Stimulated activated CD4-positive, alpha-beta T cell treated with anti-CD3 and anti-CD28 coated beads, Interleukin-12 subunit alpha, Interleukin-12 subunit beta, amount 100 ng/mL, for 48 hours (primary cell): ENCODE measurements around the gene PALLD.

Source experiments
- DNase-seq, 3 donors: peaks; one replicate each; pipeline ENCODE4 v3.0.0-alpha.2; 2020; ENCODE audit warnings: low read depth in 2 of 3, low spot score in 1 of 3

PALLD gene

DNA sequence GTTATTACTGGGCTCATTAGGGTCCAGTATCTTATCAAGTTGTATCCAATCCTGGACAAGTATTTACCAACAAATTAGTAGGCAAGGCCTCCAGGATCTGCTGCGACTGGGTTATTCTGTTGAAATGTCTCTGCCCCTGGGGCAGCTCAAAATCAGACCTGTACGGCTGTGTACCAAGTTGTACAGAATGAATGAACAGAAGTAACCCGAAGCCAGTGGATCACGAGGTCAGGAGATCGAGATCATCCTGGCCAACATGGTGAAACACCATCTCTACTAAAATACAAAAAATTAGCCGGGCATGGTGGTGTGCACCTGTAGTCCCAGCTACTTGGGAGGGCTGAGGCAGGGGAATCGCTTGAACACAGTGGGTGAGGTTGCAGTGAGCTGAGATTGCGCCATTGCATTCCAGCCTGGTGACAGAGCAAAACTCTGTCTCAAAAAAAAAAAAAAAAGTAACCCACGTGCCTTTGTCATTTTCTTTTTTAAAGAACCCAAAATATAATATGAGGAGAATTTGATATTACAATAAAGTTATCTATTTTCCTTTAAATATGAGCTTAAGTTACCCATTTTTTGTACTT, 385.9 kb downstream of the PALLD start:
- no peak for DNase-seq

GRCh38 chr4:168883513-168883912, 386.7 kb downstream of the PALLD start:
- no peak for DNase-seq

- DNase-seq = no peak
These were observed 387.6 kb downstream of the PALLD start for GRCh38 chr4:168884251-168885124.

- no peak for DNase-seq
These were observed 388.5 kb downstream of the PALLD start for GRCh38 chr4:168885400-168885799.

DNA sequence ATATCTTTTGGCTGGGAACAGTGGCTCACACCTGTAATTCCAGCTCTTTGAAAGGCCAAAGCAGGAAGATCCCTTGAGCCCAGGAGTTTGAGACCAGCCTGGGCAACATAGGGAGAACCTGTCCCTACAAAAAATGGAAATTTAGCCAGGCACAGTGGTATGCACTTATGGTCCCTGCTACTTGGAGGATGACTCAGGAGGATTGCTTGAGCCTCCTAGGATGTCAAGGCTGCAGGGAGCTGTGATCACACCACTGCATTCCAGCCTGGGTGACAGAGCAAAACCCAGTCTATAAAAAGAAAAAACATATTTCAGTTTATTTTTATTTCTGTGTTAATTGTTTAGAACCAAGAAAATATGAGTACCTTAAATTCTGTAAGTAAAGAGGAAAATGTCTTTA, 389.5 kb downstream of the PALLD start:
- no peak for DNase-seq

DNA sequence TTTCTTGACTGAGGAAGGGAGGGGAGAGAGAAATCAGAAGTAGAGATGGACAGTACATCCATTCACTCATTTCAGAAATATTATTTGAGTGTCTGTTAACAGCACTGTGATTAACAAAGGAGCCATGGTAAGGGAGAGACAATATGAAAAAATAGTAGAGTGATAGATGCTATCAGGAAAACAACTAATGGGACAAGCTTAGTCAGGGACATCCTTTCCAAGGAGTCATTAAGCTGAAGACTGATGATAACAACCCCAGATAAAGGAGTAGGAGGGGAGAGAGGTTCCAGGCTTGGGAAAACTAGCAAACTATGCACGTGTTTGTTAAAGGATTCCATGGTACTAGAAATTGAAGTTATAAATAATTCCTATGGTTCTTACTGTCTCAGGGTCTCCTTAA, 391.0 kb downstream of the PALLD start:
- DNase-seq = no peak

DNA sequence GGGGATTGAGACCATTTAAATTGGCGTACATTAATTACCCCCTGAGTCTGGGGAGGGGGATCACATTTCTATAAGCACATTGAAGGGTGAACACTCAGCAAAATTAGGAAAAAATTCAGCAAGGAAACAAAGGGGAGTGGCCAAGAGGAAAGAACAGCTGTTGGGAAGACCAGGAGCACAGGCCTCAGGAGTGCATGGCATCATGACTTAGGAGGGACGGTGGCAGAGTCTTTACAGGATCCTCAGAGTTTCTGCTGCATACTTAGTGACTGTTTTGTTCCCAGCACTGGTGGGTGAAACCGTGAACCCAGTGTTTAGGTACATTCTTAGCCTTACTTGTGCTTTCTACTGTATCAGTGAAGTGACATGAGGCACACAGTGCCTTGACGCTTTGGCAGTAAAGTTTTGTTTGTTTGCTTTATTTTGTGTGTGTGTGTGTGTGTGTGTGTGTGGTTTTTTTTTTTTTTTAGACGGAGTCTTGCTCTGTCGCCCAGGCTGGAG, 391.9 kb downstream of the PALLD start:
- DNase-seq = no peak

- no peak for DNase-seq
These were observed 394.2 kb downstream of the PALLD start for GRCh38 chr4:168891086-168891485.

DNA sequence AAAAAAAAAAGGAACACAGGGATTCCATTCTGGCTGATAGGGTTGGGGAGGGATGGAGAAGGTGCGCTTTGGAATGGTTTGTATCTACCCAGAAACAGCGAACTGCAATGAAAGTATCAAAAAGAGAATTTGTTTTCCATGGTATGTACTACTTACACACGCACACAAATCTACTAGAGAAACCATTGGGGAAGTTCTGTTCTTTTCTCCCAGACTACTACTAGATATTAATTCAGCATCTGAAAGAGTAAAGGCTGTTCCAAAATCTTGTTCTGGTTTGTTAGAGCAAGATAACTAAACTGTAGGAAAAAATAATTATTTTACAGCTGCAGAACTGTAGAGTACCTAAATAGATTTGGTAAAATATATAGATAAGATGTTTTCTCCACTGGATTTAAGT, 394.8 kb downstream of the PALLD start:
- DNase-seq = no peak

DNA sequence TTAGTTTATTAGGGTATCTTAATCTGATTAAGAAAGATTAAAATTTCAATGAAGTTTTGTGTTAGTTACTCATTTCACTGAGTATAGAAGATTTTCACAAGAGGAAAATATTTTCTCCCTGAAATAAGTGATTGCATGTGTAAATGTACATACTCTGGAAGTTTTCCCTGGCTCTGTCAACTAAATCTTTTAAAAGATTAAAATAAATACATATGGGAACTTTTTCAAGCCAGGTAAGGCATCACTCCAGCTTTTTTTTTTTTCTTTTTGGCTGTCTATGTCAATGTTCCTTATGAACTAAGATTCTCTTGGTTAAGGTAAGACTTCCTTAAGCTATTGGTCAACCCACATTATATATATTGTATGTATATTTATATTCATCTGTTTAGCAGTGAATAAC, 395.6 kb downstream of the PALLD start:
- DNase-seq = no peak

- DNase-seq = no peak
These were observed 396.4 kb downstream of the PALLD start for GRCh38 chr4:168893205-168893604.

- no peak for DNase-seq
These were observed 397.0 kb downstream of the PALLD start for GRCh38 chr4:168893807-168894206.

- no peak for DNase-seq
These were observed 403.2 kb downstream of the PALLD start for GRCh38 chr4:168900080-168900479.

DNA sequence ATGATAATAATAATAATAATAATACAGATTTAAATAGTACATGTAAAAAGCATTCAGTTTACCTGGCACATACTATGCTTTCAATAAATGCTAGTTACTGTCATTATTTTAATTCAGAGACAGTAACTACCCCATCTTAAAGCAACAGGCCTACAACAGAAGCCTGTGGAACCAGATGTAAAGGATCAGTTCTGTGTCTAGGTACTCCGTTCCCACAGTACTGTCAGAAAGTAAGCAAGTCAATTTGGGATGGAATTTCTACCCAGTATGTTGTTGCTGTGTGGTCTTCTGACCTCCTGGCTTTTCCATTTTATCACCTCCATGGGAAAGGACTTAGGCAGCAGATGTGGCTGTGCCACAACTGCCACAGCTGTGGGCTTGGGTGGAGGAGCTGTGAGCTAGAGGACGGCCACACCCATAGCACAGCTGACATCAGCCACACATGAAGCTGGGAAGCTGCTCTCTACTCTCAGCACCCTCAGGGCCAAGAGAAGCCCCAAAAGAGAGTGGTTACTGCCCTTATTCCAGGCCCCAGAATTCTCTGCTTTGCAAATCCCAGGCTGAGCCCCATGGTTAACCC, 410.4 kb downstream of the PALLD start:
- no peak for DNase-seq

DNA sequence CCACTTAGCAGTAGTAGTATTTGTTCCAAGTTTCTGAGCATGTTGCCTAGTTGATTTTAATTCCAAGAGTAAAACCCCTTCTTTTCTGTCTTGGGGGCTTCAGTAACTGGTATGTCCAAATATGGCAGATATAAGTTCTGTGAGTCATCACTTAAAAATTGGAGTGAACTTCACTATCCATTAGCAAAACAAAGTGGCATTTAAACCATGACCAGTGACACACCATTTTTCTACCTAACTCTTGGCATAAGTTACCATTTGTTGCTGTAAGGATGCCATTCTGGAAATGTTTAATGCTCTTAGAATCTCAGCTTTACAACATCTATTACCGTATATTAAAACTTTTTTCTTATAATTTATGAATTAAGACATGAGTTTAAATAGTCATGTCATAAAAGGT, 411.2 kb downstream of the PALLD start:
- no peak for DNase-seq

DNA sequence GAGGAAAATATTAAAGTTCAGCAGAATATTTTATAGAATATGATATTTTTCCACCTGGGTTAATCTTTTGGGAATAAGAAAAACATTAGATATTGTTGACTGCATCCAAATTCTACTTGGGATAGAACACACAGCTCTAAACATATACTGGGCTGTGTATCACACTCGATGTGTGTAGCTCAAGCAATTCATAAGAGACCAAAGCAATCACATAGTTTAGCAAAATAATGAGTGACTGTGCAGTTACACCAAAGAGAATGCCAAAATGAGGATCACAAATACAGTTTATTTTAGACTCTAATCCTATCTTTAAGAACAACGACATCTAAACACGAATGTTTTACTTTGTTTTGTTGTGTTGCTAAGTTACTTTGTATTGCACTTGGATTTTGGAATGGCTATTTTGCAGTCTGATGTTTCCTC, 412.0 kb downstream of the PALLD start:
- DNase-seq = no peak

DNA sequence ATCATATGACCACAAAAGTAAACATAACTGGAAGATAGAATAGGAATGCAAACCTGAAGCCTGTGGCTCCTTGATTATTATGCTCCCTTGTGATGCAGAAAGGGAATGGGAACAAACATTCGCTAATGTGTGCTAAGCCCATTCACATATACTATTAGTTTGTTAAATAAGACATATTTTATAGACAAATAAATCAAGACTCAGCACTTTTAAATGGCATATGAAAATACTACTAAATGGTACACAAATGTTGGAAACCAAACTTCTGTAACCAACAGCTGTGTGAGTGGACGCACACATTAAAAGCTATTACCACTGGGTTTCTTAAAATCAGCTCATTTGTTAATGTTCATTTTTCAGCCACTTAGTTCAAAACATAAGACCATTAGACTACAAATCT, 417.2 kb downstream of the PALLD start:
- DNase-seq = no peak

DNA sequence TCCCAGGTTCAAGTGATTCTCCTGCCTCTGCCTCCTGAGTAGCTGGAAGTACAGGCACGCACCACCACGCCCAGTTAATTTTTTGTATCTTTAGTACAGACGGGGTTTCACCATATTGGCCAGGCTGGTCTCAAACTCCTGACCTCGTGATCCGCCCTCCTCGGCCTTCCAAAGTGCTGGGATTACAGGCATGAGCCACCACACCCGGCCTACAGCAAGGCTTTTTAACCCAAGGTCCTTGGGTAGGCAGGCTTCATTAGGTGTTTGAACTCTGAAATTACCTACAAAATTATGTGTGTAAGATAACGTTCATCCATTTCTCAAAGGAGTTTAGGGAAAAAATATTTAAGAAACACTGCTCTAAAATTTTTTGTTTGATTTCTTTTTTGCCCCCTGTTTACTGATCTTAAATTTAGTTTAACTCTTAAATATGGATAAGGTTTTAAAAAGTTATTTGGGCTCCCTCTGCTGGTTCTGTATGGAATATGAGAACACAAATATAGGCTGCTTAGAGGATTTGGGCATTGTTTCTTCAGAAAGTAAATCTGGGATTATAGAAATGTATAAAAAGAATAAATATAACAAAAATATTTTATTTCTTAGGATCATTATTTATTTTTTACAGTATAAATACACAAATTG, 420.4 kb downstream of the PALLD start:
- peak in 1 of 3 donors; percentile 17 for DNase-seq

GRCh38 chr4:168919706-168920324, 423.0 kb downstream of the PALLD start:
- DNase-seq = no peak

DNA sequence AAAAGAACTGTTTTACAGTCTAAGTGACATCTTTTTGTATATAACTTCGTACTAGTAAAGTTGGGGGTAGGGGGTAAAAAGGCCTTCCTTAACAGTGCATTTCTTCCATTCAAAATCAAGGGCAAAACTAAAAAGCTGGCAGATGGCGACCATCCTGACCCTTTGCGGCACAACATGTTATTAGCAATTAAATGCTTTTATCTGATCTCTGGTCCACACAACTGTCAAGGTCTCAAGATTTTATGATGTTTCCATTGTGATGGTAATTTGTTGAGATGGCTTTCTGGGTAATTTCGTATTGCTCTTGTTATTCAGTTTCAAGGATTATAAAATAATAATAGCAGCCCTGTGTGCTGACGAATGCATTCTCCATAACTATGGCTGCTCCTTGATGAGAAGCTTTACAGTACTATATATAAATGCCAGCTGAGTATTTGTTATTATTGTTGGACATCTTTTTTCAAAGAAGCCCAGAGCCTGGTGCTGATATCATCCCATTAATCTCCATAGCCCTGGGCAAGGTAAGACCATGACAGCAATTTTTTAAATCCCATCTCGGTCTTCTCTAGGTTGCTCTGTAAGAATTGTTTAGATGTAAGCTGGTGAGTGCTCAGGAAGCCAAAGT, 423.7 kb downstream of the PALLD start:
- no peak for DNase-seq
